ENCODE measurements around the gene KLHDC7A.

DNA sequence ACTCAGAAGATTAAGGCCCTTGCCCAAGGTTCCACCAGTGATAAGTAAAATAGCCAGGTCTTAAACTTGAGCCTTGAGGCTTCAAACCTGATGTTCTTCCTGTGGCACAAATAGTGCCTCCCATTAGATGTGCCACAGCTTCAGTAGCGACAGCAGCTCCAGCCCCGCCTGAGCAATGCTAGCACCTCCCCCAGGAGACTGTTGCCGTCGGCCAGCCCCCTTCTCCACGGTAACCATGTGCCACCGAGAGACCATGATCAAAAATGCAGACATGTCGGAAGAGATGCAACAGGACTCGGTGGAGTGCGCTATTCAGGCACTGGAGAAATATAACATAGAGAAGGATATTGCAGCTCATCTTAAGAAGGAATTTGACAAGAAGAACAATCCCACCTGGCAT is 32.2 kb downstream of the KLHDC7A start:
- TF ChIP-seq, protein P1, sequence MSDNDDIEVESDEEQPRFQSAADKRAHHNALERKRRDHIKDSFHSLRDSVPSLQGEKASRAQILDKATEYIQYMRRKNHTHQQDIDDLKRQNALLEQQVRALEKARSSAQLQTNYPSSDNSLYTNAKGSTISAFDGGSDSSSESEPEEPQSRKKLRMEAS (IDR thresholded peaks at IDR 0.05) = no peak
- TF ChIP-seq, protein P2, sequence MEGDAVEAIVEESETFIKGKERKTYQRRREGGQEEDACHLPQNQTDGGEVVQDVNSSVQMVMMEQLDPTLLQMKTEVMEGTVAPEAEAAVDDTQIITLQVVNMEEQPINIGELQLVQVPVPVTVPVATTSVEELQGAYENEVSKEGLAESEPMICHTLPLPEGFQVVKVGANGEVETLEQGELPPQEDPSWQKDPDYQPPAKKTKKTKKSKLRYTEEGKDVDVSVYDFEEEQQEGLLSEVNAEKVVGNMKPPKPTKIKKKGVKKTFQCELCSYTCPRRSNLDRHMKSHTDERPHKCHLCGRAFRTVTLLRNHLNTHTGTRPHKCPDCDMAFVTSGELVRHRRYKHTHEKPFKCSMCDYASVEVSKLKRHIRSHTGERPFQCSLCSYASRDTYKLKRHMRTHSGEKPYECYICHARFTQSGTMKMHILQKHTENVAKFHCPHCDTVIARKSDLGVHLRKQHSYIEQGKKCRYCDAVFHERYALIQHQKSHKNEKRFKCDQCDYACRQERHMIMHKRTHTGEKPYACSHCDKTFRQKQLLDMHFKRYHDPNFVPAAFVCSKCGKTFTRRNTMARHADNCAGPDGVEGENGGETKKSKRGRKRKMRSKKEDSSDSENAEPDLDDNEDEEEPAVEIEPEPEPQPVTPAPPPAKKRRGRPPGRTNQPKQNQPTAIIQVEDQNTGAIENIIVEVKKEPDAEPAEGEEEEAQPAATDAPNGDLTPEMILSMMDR (IDR thresholded peaks at IDR 0.05) = no peak
- TF ChIP-seq, protein P3, sequence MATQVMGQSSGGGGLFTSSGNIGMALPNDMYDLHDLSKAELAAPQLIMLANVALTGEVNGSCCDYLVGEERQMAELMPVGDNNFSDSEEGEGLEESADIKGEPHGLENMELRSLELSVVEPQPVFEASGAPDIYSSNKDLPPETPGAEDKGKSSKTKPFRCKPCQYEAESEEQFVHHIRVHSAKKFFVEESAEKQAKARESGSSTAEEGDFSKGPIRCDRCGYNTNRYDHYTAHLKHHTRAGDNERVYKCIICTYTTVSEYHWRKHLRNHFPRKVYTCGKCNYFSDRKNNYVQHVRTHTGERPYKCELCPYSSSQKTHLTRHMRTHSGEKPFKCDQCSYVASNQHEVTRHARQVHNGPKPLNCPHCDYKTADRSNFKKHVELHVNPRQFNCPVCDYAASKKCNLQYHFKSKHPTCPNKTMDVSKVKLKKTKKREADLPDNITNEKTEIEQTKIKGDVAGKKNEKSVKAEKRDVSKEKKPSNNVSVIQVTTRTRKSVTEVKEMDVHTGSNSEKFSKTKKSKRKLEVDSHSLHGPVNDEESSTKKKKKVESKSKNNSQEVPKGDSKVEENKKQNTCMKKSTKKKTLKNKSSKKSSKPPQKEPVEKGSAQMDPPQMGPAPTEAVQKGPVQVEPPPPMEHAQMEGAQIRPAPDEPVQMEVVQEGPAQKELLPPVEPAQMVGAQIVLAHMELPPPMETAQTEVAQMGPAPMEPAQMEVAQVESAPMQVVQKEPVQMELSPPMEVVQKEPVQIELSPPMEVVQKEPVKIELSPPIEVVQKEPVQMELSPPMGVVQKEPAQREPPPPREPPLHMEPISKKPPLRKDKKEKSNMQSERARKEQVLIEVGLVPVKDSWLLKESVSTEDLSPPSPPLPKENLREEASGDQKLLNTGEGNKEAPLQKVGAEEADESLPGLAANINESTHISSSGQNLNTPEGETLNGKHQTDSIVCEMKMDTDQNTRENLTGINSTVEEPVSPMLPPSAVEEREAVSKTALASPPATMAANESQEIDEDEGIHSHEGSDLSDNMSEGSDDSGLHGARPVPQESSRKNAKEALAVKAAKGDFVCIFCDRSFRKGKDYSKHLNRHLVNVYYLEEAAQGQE (IDR thresholded peaks at IDR 0.05) = no peak
